H1 (cell line): ENCODE data around the gene EPHB3. TPM values are rescaled to one million over a fixed set of nuclear protein-coding genes. Genes with fewer than 3 reads are reported as not detected.

Source experiments
- EZH2 ChIP-seq: fragments of 200-600 bp; sonication (generic); IDR thresholded peaks from 2 replicates; pipeline ENCODE4 v1.7.1; 2012; ENCODE audit warnings: low read depth, mild to moderate bottlenecking, moderate library complexity, low read length, inconsistent platforms; ENCODE audit not compliant: severe bottlenecking
- RAD21 ChIP-seq, 2 experiments: IDR thresholded peaks in 1 of 2; conservative IDR thresholded peaks in 1 of 2; 2 replicates each; pipeline ENCODE4 v1.6.1; 2011; ENCODE audit warnings: low read depth in 2 of 2, low read length in 2 of 2, improper control_type of control experiment in 1 of 2, inconsistent platforms in 1 of 2, mild to moderate bottlenecking in 1 of 2, moderate library complexity in 1 of 2
- RXRA ChIP-seq: IDR thresholded peaks from 2 replicates; pipeline ENCODE4 v1.6.1; 2011; ENCODE audit warnings: low read depth, mild to moderate bottlenecking, low read length, moderate library complexity; ENCODE audit not compliant: insufficient read depth
- SIX5 ChIP-seq: IDR thresholded peaks from 2 replicates; pipeline ENCODE4 v1.6.1; 2011; ENCODE audit warnings: mild to moderate bottlenecking, low read depth, low read length
- SP1 ChIP-seq: IDR thresholded peaks from 2 replicates; pipeline ENCODE4 v1.6.1; 2011; ENCODE audit warnings: low read depth, low read length
- polyA plus RNA-seq, 7 experiments: library from polyadenylated mRNA; depleted of rRNA in 3 of 7; stranded (reverse) in 5 of 7; unstranded in 2 of 7; fragments of >200 nt in 5 of 7; fragments of 200-250 nt in 2 of 7; gene quantifications; 1 replicate in 5 of 7; 2 replicates in 1 of 7; 4 replicates in 1 of 7; pipeline versions ENCODE4 v1.2.1 to v1.2.3, GENCODE V29; 2011 to 2013; ENCODE audit warnings: missing spikeins in 2 of 7, mixed read lengths in 2 of 7
- total RNA-seq: library from RNA; stranded (reverse); fragmentation: NEBNext Ultra II Directional; extraction: Animal tissue kit (Norgen Biotek cat#: 25700); gene quantifications from 2 replicates; pipeline ENCODE4 v1.2.1, GENCODE V29; 2021

The EPHB3 gene
- total and polyA plus RNA-seq, 2 of the 8 experiments (the other 6 are each of a cell fraction or from before 2014, with no cell fraction given) = 0.41 to 0.91 TPM

DNA sequence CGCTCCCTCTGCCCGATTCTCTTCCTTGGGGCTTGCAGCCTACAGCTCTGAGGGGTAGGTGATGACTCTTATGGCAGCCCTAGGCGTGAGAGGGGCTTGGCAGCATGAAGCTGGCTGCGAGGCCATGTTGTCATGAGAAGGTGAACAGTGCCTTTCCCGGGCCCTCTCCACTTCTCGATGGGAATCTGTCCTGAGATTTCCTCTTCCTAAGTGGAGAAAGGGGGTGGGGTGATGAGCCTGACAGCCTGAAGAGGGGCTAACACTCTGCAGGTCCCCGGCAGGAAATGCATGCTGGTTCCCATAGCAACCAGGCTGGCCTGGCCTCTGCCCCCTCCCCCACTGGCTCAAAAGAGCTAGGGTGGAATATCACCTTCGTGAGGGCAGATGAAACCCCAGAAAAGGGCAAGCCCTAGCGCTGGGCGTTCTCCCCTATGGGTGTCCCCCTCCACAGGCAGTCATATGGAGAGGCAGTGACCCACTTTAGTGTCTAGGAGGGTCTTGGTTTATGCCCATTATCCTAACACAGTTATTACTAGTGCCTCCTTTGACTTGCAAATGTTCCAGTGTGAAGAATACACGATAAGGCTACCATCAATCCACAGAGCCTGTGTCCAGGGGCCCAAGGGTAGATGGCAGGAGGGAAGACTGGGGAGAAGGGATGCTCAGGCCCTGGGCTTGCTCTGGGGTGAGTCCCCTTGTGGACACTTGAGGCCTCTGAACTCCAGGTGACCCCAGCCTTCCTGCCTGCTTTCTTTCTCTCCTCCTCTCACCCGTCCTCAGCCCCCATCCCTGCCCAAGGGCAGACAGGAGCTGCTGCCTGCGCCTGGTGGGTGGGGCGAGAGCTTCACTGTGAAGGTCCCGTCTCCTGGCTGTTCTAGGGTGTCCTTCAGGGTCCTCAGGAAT lies 13.2 kb downstream of the EPHB3 start (continued):
- TF ChIP-seq SIX5 (no peak), RAD21 (IDR thresholded peaks at IDR 0.05 in 1 of 2, conservative IDR thresholded peaks at IDR 0.05 in 1 of 2; ENCODE audit: low read depth in 2 of 2, low read length in 2 of 2) (peak; percentile 6 to 7; a peak in 2 of 4 replicates), SP1 (peak; percentile 79), RXRA (peak; percentile 93), EZH2 (no peak)
- TF ChIP-seq, all 59 proteins: peak for 6
